NOMO-1 treated with DMSO at 0.1 percent for 48 hours (cell line): ENCODE measurements around the gene PDGFA.

ENCODE experiments used
- DNase-seq: peaks from one replicate; lab custom pipeline; 2025; ENCODE audit not compliant: unreplicated experiment; lab: John Stamatoyannopoulos, UW

Gene PDGFA

GRCh38 chr7:519484-520390, at the start of gene PDGFA:
Gene PDGFA, minus strand, starts transcription at chr7:519846. Its CDS starts 845 bp downstream, at chr7:519001.
- peak; percentile 34 for DNase-seq

GRCh38 chr7:568031-568951, 48.6 kb upstream of the PDGFA start:
- no peak for DNase-seq

- DNase-seq, result no peak
Observed at GRCh38 chr7:567305-567883, 47.7 kb upstream of the PDGFA start.

GRCh38 chr7:566100-566499, 46.5 kb upstream of the PDGFA start:
- DNase-seq, result no peak

- no peak for DNase-seq
Observed at GRCh38 chr7:564176-564865, 44.7 kb upstream of the PDGFA start.

DNA sequence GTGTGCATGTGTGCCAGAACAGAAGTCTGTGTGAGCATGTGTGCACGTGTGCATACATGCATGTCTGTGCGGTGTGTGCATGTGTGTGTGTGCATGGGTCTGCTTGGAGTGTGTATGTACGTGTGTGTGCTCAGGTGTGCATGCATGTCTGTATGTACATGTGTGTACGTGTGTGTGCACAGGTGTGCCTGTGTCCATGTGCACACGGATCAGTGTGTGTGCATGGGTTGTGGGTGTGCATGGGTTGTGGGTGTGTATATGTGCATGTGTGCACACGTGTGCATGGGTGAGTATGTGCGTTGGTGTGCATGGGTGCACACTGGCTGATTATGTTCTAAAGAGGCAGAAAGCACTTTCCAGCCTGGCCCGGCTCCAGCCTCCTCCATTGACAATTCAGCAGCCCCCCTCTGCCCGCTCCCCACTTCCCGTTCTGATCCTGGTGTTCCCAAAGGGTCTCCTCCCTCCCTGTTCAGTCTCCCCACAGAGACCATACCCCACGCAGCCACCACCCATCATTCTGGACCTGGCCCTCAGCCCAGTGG, 44.1 kb upstream of the PDGFA start:
- no peak for DNase-seq

DNA sequence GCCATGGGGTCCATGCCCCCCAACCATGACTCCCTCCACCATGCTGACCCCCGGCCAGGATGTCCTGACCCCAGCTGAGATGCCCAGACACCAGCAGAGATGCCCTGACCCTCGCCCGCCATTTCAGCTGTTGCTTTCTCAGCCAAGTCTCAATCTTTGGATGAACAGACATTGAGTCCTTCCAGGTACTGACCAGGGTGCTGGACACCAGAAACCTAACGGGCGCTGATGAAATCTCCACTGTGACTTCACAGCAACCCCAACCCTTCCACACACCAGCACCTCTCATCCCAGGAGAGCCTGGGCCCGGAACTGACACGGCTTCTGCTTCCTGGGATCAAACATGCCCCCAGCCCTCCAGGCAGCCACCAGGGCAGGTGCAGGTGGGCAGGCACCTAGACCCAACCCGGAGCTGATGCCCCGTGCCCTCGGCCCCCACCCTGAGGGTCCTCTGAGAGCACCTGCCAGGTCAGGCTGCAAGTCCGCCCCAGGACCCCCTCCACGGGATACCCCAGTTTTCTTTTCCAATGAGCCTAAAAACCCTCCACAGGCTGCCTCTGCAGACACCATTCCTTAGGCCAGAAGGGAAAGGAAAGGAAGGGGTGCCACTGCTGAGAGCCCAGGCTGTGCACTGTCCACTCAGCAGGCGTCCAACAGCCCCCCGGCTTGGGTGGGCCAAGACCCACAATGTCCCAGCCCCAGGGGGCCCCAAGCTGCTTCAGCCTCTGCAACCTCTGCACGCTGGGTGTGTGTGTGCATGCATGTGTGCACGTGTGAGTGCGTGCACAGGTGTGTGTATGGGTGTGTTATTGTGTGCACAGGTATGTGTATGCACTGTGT, 43.4 kb upstream of the PDGFA start:
- no peak for DNase-seq

DNA sequence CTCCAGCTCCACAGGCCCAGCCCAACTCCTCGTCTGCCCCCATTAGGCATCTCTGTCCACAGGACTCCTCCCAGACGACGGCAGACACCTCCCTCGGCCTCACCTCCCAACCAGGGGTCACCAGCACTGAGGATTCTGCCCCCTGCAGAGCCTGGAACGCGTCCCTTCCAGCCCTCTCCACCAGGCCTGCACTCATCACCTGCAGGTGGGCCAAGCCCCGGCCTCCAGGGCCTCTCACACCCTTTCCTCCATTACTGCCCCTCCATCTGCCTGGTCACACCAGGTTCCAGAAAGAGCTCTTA, 42.7 kb upstream of the PDGFA start:
- DNase-seq, result no peak

DNA sequence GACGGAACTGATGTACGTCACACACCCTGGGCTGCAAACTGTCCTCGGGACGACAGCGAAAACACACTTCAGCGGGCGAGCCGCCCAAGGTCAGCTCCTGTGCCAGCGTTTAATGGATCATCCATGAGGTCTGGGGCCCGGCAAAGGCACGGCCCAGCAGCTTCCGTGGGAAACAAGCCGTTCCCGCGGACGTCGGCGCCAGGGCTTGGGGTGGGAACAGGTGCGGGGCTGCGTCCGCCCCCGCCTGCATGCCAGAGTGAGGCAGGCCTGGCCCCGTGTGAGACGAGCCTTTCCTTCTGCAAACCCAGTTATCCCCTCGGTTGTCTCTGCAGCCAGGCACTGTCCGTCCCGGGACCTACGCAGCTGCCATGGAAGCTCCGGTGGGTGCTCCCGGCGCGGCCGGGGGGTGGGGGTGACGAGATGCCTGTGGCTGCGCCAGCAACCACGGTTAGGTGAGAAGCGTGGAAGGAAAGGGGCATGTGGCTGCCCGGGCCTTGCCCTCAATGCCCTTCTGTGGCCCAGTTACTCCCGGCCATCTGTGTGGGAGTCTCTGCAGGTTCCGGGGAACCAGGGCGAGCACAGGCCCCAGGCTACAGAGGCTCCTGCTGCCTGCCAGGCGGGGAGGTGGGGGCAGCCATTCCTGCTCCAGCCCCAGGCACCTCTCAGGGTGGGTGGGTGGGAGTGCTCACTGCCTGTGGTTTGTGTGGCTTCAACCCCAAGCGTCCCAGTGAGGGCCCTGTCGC, 42.2 kb upstream of the PDGFA start:
- DNase-seq, result no peak

GRCh38 chr7:560966-561630, 41.5 kb upstream of the PDGFA start:
- DNase-seq, result no peak

DNA sequence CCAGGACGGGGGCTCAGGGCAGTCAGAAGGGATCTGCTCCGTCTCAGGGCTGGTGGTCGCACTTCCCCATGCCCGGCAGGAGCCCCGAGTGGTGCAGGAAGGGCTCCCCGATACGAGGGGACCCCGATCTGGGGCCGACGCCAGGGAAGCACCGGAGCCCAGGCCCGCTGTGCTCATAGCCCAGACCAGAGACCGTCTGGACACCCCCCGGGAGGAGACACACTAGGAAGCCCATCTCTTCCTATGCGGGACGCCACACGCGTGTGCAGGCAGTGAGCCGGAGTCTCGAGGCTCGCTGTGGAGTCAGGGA, 39.7 kb upstream of the PDGFA start:
- no peak for DNase-seq

GRCh38 chr7:557558-557881, 37.9 kb upstream of the PDGFA start:
- no peak for DNase-seq

DNA sequence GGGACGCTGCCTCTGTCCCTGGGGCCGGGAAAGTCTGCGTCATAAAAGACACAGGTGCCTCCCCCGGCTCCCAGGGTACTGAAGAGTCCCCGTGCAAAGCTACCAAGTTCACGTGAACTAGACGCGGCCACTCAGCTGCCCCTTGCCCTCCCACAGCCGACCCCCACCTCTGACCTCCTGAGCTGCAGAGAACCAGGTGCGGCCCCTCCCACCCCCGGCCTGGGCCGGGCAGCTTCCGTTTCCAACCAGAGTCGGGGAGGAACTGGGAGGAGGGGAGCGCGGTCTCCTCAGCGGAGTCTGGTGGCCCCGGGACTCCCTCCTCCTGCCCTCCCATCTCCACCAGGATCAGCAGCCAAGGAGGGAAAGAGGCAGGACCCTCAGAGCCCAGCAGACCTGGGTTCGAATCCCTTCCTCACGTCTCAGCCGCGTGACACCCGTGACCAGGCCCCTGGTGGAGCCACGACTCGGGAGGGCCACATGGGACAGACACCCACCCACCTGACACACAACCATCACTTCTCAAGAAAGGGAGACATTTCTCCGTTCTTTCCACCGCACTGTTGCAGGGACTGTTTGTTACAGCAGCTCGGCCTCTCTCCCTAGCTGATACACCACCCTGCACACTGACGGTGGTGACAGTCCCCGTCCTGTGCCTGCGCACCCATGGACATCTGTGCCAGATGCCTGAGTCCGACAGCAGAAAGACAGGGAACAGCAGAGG, 37.4 kb upstream of the PDGFA start:
- DNase-seq, result no peak

GRCh38 chr7:556291-556826, 36.7 kb upstream of the PDGFA start:
- no peak for DNase-seq

- no peak for DNase-seq
Observed at GRCh38 chr7:555551-556160, 36.0 kb upstream of the PDGFA start.

DNA sequence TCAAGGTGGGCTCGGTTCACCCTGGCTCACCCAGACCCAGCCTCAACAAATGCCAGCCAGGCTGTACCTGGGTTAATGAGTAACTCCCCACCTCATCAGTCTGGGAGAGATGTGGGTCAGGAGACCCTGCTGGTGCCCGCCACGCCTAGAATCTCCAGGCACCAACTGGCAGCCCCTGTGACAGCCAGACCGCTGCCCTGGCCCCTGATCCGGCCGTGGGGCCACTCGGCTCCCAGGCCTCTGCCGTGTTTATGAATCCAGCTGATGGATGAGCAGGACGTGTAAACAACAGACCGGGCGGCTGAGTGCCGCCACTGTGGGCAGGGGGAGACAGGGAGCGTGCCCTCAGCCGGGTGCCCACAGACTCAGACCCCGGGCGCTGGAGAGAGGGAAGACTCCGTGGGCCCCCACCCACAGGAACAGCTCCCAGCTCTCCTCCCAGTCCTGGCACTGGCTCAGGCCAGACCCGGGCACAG, 34.0 kb upstream of the PDGFA start:
- DNase-seq, result no peak

DNA sequence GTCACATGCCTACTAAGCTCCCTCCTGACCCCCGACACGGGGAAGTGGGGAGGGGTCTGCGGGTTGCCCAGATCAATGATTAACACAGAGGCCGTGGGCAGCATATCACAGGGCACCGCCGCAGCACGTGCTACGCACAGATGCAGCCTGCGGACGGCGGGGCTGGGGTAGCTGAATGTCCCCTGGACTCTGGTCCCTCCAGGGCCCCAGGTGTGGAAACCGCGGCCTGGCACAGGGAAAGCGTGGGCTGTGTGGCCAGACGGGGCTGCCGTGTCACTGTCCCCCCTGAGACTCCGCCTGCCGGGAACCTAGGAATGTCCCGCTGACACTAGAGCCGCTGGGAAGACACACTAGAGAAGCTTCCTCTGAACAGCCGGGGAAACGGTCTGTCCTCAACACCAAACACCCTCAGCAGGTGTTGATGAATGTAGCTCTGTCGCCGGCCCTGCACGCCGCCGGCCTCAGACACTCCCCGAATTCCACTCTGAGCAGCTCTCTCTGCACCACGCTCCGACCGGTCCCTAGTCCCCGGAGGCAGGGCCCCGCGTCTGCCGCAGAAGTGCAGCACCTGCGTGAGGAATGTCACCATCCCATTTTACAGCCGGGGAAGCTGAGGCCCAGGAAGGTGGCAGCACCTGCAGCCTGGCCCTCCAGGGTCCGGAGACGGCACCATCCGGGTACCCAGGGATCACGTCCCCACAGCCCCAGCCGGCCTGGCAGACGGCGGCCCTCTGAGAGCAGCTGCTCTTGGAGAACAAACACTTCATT, 33.4 kb upstream of the PDGFA start:
- no peak for DNase-seq
